Erythroblast (primary cell): ENCODE data around the gene EIF2B5.
A peak's percentile ranks its signal among the peaks of the same experiment; 100 is the strongest.

Experiments
- DNase-seq, 2 experiments: peaks; one replicate each; lab custom pipeline; 2025; lab: John Stamatoyannopoulos, UW
- GATA1 ChIP-seq: IDR thresholded peaks from 2 replicates; pipeline ENCODE4 v1.6.1; 2011; ENCODE audit warnings: low read depth, mild to moderate bottlenecking, control low read depth, low read length, moderate library complexity
- POLR2A ChIP-seq: IDR thresholded peaks from 2 replicates; pipeline ENCODE4 v1.6.1; 2011; ENCODE audit warnings: mild to moderate bottlenecking, low read length

EIF2B5 gene

GRCh38 chr3:184184546-184185230, 49.5 kb downstream of the EIF2B5 start:
- TF ChIP-seq GATA1 = no peak
- no peak for TF ChIP-seq POLR2A
- DNase-seq = peak; percentile 49 to 61

DNA sequence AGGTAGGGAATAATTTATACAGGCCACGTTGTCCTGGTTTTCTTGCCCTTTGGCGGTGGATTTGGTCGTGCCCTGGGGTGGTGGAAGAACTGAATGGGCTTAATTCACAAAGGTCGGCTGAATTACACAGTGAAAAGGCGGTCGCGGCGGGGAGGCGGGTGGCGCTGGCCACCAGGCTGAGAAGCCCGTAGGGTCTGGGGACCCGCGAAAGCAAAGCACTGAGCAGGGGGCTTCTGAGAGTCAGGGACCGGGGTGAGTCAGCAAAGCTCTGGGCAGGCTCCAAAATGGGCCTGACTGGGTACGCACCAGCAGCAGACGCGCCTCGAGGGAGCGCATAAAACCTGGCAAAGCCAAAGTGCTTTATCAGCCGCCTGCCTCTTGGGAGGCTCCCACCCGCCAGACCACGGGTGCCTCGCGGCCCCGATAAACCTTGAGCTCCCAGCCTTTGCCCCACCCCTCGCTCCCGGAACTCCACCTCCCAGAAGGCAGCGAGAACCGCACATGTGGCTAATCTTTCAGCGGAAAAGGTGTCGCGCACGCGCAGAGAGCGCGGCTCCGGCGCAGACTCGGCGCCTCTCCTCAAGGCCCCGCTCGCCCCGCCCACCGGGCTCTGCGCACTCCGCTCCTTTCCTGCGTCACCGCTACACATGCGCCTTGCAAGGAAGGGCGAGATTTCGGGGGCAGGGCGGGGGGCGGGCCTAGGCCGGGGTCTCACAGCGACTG, 50.5 kb downstream of the EIF2B5 start:
- peak; percentile 100 for DNase-seq
- TF ChIP-seq GATA1 (peak; percentile 49), POLR2A (peak; percentile 80)

DNA sequence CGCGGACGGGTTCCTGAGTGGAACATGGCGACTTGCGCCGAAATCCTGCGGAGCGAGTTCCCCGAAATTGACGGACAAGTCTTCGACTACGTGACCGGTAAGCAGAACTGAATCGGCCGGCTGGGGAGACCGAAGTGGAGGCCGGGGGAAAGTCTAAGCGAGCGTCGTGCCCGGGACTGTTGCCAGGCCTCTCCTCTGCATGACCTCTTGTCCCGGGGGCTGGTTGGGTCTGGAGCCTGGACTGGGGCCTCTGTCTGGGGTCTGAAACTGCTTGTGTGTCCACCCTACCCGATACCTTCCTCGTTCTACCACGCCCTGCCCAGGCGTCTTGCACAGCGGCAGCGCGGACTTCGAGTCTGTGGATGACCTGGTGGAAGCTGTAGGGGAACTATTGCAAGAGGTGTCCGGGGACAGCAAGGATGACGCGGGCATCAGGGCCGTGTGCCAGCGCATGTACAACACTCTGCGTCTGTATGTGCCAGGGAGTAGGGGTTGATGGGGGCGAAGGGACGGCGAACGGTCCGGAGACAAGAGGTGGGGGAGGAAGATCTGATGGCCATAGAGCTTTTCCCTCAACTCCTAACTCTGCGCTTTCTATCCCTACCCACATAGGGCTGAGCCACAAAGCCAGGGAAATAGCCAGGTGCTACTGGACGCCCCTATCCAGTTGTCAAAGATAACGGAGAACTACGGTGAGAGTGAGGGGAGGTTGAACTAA, 51.2 kb downstream of the EIF2B5 start, which contains the start of gene ABCF3:
TSS of gene ABCF3 (plus strand) at position 16 of the 718 bp plus-strand sequence. CDS start at position 25, 9 bp downstream.
- peak; percentile 83 to 87 for DNase-seq
- TF ChIP-seq POLR2A (peak; percentile 6), GATA1 (no peak)

GRCh38 chr3:184186902-184187207, 51.7 kb downstream of the EIF2B5 start:
- peak; percentile 59 to 60 for DNase-seq
- TF ChIP-seq POLR2A (no peak), GATA1 (no peak)

DNA sequence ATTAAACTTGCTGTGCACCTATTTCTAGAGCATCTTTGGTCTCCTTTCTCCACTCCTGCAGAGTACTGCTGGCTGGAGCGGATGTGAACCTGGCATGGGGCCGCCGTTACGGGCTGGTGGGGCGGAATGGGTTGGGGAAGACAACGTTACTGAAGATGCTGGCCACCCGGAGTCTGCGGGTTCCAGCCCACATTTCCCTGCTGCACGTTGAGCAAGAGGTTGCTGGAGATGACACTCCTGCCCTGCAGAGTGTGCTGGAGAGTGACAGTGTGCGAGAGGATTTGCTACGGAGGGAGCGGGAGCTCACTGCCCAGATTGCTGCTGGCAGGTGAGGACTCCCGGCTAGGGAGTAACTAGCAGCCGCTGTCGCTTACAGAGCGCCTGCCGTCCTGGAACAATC, 52.9 kb downstream of the EIF2B5 start:
- TF ChIP-seq GATA1 = no peak
- no peak for TF ChIP-seq POLR2A
- no peak for DNase-seq

DNA sequence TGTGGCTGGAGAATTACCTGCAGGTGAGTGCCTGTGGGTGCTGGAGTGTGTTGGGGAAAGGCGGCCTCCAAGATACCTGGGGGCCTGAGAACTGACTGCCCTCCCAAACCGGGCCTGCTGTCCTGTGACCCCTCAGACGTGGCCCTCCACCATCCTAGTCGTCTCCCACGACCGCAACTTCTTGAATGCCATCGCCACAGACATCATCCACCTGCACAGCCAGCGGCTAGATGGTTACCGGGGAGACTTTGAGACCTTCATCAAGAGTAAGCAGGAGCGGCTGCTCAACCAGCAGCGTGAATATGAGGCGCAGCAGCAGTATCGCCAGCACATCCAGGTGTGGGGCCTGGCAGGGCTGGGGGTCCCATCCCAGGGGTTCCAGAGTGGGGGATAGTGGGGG, 54.3 kb downstream of the EIF2B5 start:
- TF ChIP-seq POLR2A (no peak), GATA1 (no peak)
- DNase-seq = no peak

DNA sequence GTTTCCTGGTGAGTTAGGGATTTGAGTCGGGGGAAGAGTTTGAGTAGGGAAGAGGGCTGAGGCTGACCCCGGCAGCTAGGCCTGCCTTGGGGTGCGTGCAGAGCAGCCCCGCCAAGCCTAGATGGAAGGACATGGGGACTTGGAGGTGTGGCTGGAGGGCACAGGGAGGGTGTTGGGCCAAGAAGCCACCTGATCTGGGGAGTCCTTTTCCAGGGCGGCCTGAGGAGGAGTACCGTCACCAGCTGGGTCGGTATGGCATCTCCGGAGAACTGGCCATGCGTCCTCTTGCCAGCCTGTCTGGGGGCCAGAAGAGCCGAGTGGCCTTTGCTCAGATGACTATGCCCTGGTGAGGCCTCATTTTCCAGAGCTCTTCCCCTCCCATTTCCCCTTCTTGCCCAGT, 57.7 kb downstream of the EIF2B5 start:
- TF ChIP-seq GATA1 (no peak), POLR2A (no peak)
- DNase-seq = no peak

- TF ChIP-seq GATA1 = no peak
- no peak for TF ChIP-seq POLR2A
- no peak for DNase-seq
Measured at GRCh38 chr3:184193991-184194539, 58.9 kb downstream of the EIF2B5 start.
